Naive thymus-derived CD4-positive, alpha-beta T cell (primary cell): ENCODE results near the gene MPPE1. TPM values are rescaled to one million over a fixed set of nuclear protein-coding genes. Genes with fewer than 3 reads are reported as not detected.
A peak's percentile ranks its signal among the peaks of the same experiment; 100 is the strongest.

Experiments
- ATAC-seq: fragments of 150-1000 bp; cut with Tn5 transposase; 2 replicates; pipeline ENCODE4 v1.10.0; 2021; ENCODE audit warnings: mild to moderate bottlenecking, moderate library complexity
- CTCF ChIA-PET: fragments of 350-600 bp; sonication (Branson Sonifier 250); formaldehyde crosslinking; loops from one replicate; lab custom pipeline; 2021; ENCODE audit warnings: antibody characterized with exemption; lab: Charles Lee
- POLR2A ChIA-PET: fragments of 350-600 bp; sonication (Branson Sonifier 250); formaldehyde crosslinking; loops from one replicate; lab custom pipeline; 2021; ENCODE audit warnings: antibody characterized with exemption, inconsistent platforms; lab: Charles Lee
- DNase-seq, 9 donors: peaks; one replicate each; pipeline versions ENCODE4 v3.0.0 to v3.0.0-alpha.2; 2020 to 2022; ENCODE audit warnings: mixed read lengths in 1 of 9
- H3K27ac ChIP-seq: one replicate; pipeline ENCODE4 v1.7.0; 2013; ENCODE audit warnings: mild to moderate bottlenecking, low read depth, low read length, moderate library complexity
- H3K27me3 ChIP-seq, 2 donors: one replicate each; pipeline ENCODE4 v1.7.0; 2013; ENCODE audit warnings: low read length in 2 of 2, mild to moderate bottlenecking in 2 of 2, moderate library complexity in 2 of 2; ENCODE audit not compliant: control insufficient read depth in 2 of 2, insufficient read depth in 2 of 2
- H3K36me3 ChIP-seq, 3 experiments: 1 replicate in 2 of 3; 2 replicates in 1 of 3; pipeline ENCODE4 v1.7.0; 2013; ENCODE audit warnings: low read length in 3 of 3, mild to moderate bottlenecking in 3 of 3, moderate library complexity in 1 of 3; ENCODE audit not compliant: insufficient read depth in 3 of 3, control insufficient read depth in 2 of 3
- H3K4me1 ChIP-seq, 2 donors: one replicate each; pipeline ENCODE4 v1.7.0; 2013; ENCODE audit warnings: low read length in 2 of 2, mild to moderate bottlenecking in 2 of 2, moderate library complexity in 1 of 2; ENCODE audit not compliant: control insufficient read depth in 2 of 2, insufficient read depth in 2 of 2
- H3K4me3 ChIP-seq: 2 replicates; pipeline ENCODE4 v1.7.0; 2013; ENCODE audit warnings: mild to moderate bottlenecking, low read length
- H3K9me3 ChIP-seq, 3 experiments: 1 replicate in 2 of 3; 2 replicates in 1 of 3; pipeline ENCODE4 v1.7.0; 2013; ENCODE audit warnings: low read length in 3 of 3; ENCODE audit not compliant: control insufficient read depth in 2 of 3
- H3K27ac Mint-ChIP-seq, 9 donors: one replicate each; pipeline ENCODE4 v1.8.0; 2020 to 2022; ENCODE audit warnings: mixed read lengths in 9 of 9, mild to moderate bottlenecking in 8 of 9, moderate library complexity in 5 of 9, inconsistent platforms in 2 of 9
- H3K27me3 Mint-ChIP-seq, 5 donors: one replicate each; pipeline ENCODE4 v1.8.0; 2021 to 2022; ENCODE audit warnings: mixed read lengths in 5 of 5, mild to moderate bottlenecking in 1 of 5
- H3K36me3 Mint-ChIP-seq, 5 donors: one replicate each; pipeline ENCODE4 v1.8.0; 2020 to 2022; ENCODE audit warnings: mixed read lengths in 5 of 5, mild to moderate bottlenecking in 3 of 5, inconsistent platforms in 1 of 5
- H3K4me1 Mint-ChIP-seq, 7 donors: one replicate each; pipeline ENCODE4 v1.8.0; 2020 to 2022; ENCODE audit warnings: mixed read lengths in 7 of 7, mild to moderate bottlenecking in 3 of 7, inconsistent platforms in 1 of 7
- H3K4me3 Mint-ChIP-seq, 10 donors: one replicate each; pipeline ENCODE4 v1.8.0; 2020 to 2022; ENCODE audit warnings: mild to moderate bottlenecking in 10 of 10, mixed read lengths in 10 of 10, moderate library complexity in 6 of 10, inconsistent platforms in 2 of 10
- H3K9me3 Mint-ChIP-seq, 11 donors: one replicate each; pipeline ENCODE4 v1.8.0; 2020 to 2022; ENCODE audit warnings: mixed read lengths in 11 of 11, mild to moderate bottlenecking in 4 of 11, inconsistent platforms in 1 of 11, moderate library complexity in 1 of 11
- intact Hi-C, 2 donors: fragments of 100-400 bp; cut with micrococcal nuclease; formaldehyde crosslinking; loops; one replicate each; pipeline ENCODE4 v1.15.1; 2023
- polyA plus RNA-seq, 2 donors: library from polyadenylated mRNA; unstranded; fragments of 300-500 nt; fragmentation: Illumina TruSeq; gene quantifications; one replicate each; pipeline ENCODE4 v1.2.3, GENCODE V29; 2021
- total RNA-seq, 6 experiments: library from RNA in 5 of 6; stranded (reverse) in 5 of 6; gene quantifications; 1 replicate in 5 of 6; 2 replicates in 1 of 6; pipeline ENCODE4 v1.2.3 and lab custom pipeline; 2021 to 2026

The MPPE1 gene
- total and polyA plus RNA-seq, 7 experiments from 2014 or later, result 45.6 to 88.0 (median 70.3) TPM

GRCh38 chr18:11909591-11910026 is 1.5 kb upstream of the MPPE1 start:
- Histone ChIP-seq H3K4me1 (peaks cover 8 to 9% of the 10 kb centered on the region in 2 donors), H3K27ac (no peak overlapping the region), H3K36me3 (peaks cover 0 to 15% (median 0%) of the 10 kb centered on the region in 3 experiments), H3K4me3 (no peak overlapping the region), H3K27me3 (no peaks in the 10 kb centered on the region), H3K9me3 (no peaks in the 10 kb centered on the region)
- POLR2A ChIA-PET, result interaction anchor here (0.7 to 1.7 kb wide), 2 partner anchors 59 to 71 kb away, joined by 4 to 6 read pairs; partner anchors contain the start of gene IMPA2
- H3K4me3 Mint-ChIP-seq, result peak overlapping the region in 8 of 10 donors; percentile 85 to 97 (median 90)
- peak overlapping the region in 6 of 9 donors; percentile 86 to 96 (median 93) for H3K27ac Mint-ChIP-seq
- DNase-seq, result no peak
- intact Hi-C loops, result loop anchor here (2.0 to 10.0 kb wide), 8 partner anchors 29 to 1997 kb away; partner anchors contain the start of genes AFG3L2 (in 2 of the 2), CEP76 (in 1 of the 2), PSMG2 (in 1 of the 2) and PTPN2 (in 1 of the 2)
- H3K36me3 Mint-ChIP-seq, result peaks cover 0 to 8% (median 0%) of the 10 kb centered on the region in 5 donors
- no peak for ATAC-seq
- no peaks in the 10 kb centered on the region for H3K9me3 Mint-ChIP-seq
- H3K4me1 Mint-ChIP-seq, result peaks cover 5 to 30% (median 19%) of the 10 kb centered on the region in 7 donors
- H3K27me3 Mint-ChIP-seq, result no peaks in the 10 kb centered on the region
- CTCF ChIA-PET, result no interaction called here

GRCh38 chr18:11909061-11909455 is 941 bp upstream of the MPPE1 start:
- CTCF ChIA-PET, result no interaction called here
- peak overlapping the region; percentile 97 for H3K27ac ChIP-seq
- H3K4me1 ChIP-seq, result peaks cover 8 to 9% of the 10 kb centered on the region in 2 donors
- H3K36me3 Mint-ChIP-seq, result peaks cover 0 to 8% (median under 1%) of the 10 kb centered on the region in 5 donors
- peak overlapping the region; percentile 94 for H3K4me3 ChIP-seq
- DNase-seq (peak in 1 of 9 donors; percentile 19), ATAC-seq (no peak)
- H3K9me3 Mint-ChIP-seq, result no peaks in the 10 kb centered on the region
- peak overlapping the region; percentile 86 to 96 (median 93) for H3K27ac Mint-ChIP-seq
- peaks cover 0 to 15% (median 0%) of the 10 kb centered on the region in 3 experiments for H3K36me3 ChIP-seq
- intact Hi-C loops, result loop anchor here (2.0 to 10.0 kb wide), 8 partner anchors 30 to 1997 kb away; partner anchors contain the start of genes AFG3L2 (in 2 of the 2), CEP76 (in 1 of the 2), PSMG2 (in 1 of the 2) and PTPN2 (in 1 of the 2)
- H3K4me1 Mint-ChIP-seq, result peaks cover 5 to 30% (median 19%) of the 10 kb centered on the region in 7 donors
- POLR2A ChIA-PET, result interaction anchor here (0.6 to 4.1 kb wide), 5 partner anchors 21 to 1039 kb away, joined by 3 to 36 read pairs (median 3); partner anchors contain the start of genes CHMP1B, IMPA2 and SEH1L
- H3K9me3 ChIP-seq, result no peaks in the 10 kb centered on the region
- H3K27me3 ChIP-seq, result no peaks in the 10 kb centered on the region
- peak overlapping the region; percentile 85 to 97 (median 90) for H3K4me3 Mint-ChIP-seq
- no peaks in the 10 kb centered on the region for H3K27me3 Mint-ChIP-seq

- Histone ChIP-seq H3K36me3 (peaks cover 0 to 30% (median 0%) of the 10 kb centered on the region in 3 experiments), H3K27ac (peak overlapping the region; percentile 97), H3K27me3 (no peaks in the 10 kb centered on the region), H3K4me3 (peak overlapping the region; percentile 94), H3K4me1 (peaks cover 8 to 9% of the 10 kb centered on the region in 2 donors), H3K9me3 (no peaks in the 10 kb centered on the region)
- Mint-ChIP-seq H3K36me3 (peaks cover 4 to 12% (median 8%) of the 10 kb centered on the region in 5 donors), H3K27me3 (no peaks in the 10 kb centered on the region), H3K9me3 (no peaks in the 10 kb centered on the region), H3K4me1 (peaks cover 10 to 37% (median 28%) of the 10 kb centered on the region in 7 donors), H3K4me3 (peak overlapping the region; percentile 90 to 97 (median 96)), H3K27ac (peak overlapping the region; percentile 46 to 97 (median 94))
- ATAC-seq (no peak), DNase-seq (no peak)
- CTCF ChIA-PET, result no interaction called here
- POLR2A ChIA-PET, result interaction anchor here (1.8 to 4.1 kb wide), 2 partner anchors 56 to 88 kb away, joined by 4 to 36 read pairs; partner anchors contain the start of gene CHMP1B
- intact Hi-C loops, result loop anchor here in 1 of 2 donors (5.0 to 10.0 kb wide), 3 partner anchors 468 to 1995 kb away; partner anchors contain the start of genes AFG3L2, PTPN2 and VAPA
These were observed 917 bp downstream of the MPPE1 start for GRCh38 chr18:11906926-11907874.

DNA sequence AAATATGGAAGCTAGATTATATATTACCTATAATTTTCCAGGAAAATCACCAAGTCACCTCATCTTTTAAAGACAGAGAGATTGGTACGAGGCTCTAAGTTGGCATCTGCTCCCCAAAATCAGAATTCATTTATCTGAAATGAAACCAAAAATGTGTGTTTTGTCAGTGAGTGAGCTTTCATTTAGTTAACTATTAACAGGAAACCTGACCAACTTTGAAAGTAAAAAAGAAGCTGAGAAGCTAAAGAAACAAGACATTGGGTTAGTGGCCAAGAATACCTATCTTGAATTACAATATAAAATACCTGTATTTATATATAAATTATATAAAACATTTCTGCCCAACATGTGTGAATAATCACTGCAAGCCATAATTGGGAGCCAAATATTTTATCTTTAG is 1.9 kb downstream of the MPPE1 start:
- intact Hi-C loops, result loop anchor here in 1 of 2 donors (5.0 to 10.0 kb wide), 3 partner anchors 469 to 1994 kb away; partner anchors contain the start of genes AFG3L2, PTPN2 and VAPA
- Histone ChIP-seq H3K36me3 (peaks cover 0 to 36% (median 0%) of the 10 kb centered on the region in 3 experiments), H3K4me1 (peaks cover 8 to 9% of the 10 kb centered on the region in 2 donors), H3K4me3 (no peak overlapping the region), H3K27me3 (no peaks in the 10 kb centered on the region), H3K27ac (no peak overlapping the region), H3K9me3 (no peaks in the 10 kb centered on the region)
- peak overlapping the region in 7 of 10 donors; percentile 29 to 78 (median 45) for H3K4me3 Mint-ChIP-seq
- no peaks in the 10 kb centered on the region for H3K9me3 Mint-ChIP-seq
- CTCF ChIA-PET, result no interaction called here
- H3K36me3 Mint-ChIP-seq, result peaks cover 4 to 18% (median 11%) of the 10 kb centered on the region in 5 donors
- H3K4me1 Mint-ChIP-seq, result peaks cover 10 to 37% (median 34%) of the 10 kb centered on the region in 7 donors
- ATAC-seq (no peak), DNase-seq (no peak)
- H3K27me3 Mint-ChIP-seq, result no peaks in the 10 kb centered on the region
- peak overlapping the region in 8 of 9 donors; percentile 32 to 60 (median 52) for H3K27ac Mint-ChIP-seq
- POLR2A ChIA-PET, result interaction anchor here (0.7 to 4.1 kb wide), 3 partner anchors 9 to 471 kb away, joined by 3 to 36 read pairs (median 4); partner anchors contain the start of genes AFG3L2 and CHMP1B

GRCh38 chr18:11905613-11906012 is 2.5 kb downstream of the MPPE1 start:
- H3K27ac ChIP-seq, result no peak overlapping the region
- H3K4me1 ChIP-seq, result peaks cover 8 to 9% of the 10 kb centered on the region in 2 donors
- Mint-ChIP-seq H3K36me3 (peaks cover 4 to 18% (median 11%) of the 10 kb centered on the region in 5 donors), H3K4me1 (peaks cover 10 to 37% (median 34%) of the 10 kb centered on the region in 7 donors), H3K9me3 (no peaks in the 10 kb centered on the region), H3K27ac (peak overlapping the region in 7 of 9 donors; percentile 32 to 60 (median 51)), H3K27me3 (no peaks in the 10 kb centered on the region), H3K4me3 (peak overlapping the region in 6 of 10 donors; percentile 11 to 78 (median 38))
- ChIA-PET POLR2A (interaction anchor here (1.0 to 4.1 kb wide), 2 partner anchors 8 to 54 kb away, joined by 4 to 36 read pairs; partner anchors contain the start of gene CHMP1B), CTCF (interaction anchor here (0.8 kb wide), 1 partner anchor 11 kb away, joined by 3 read pairs; no protein-coding TSS in a partner anchor)
- H3K36me3 ChIP-seq, result peaks cover 0 to 36% (median 0%) of the 10 kb centered on the region in 3 experiments
- intact Hi-C loops, result loop anchor here in 1 of 2 donors (5.0 to 10.0 kb wide), 3 partner anchors 469 to 1993 kb away; partner anchors contain the start of genes AFG3L2, PTPN2 and VAPA
- no peaks in the 10 kb centered on the region for H3K9me3 ChIP-seq
- no peaks in the 10 kb centered on the region for H3K27me3 ChIP-seq
- DNase-seq, result no peak
- ATAC-seq, result no peak
- no peak overlapping the region for H3K4me3 ChIP-seq
